Stimulated activated CD8-positive, alpha-beta memory T cell treated with anti-CD3 and anti-CD28 coated beads, Interleukin-7, amount 100 ng/mL, for 1 hour (primary cell): ENCODE measurements around the gene TSSC4.

Experiments
- DNase-seq, 2 donors: peaks; one replicate each; pipeline ENCODE4 v3.0.0-alpha.2; 2020; ENCODE audit warnings: low read depth in 2 of 2

TSSC4 gene

DNA sequence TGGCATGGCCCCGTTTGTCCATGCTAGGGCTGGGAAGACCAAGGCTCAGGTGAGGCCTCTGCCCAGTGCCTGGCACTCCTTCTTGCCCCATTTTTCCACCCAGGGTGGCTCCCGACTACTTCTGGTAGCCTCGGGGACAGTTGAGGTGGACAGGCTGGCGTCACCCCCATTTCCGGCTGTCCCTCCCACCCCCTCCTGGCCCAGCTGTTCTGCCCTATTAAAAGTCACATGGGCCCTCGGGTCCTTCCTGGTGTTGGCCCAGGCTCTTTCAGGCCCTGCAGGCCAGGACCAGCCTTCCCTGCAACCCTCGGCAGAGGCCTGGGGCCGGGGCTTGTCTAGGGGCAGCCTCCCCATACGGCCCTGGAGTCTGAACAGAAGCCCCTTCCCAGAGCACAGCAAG, 14.0 kb upstream of the TSSC4 start:
- DNase-seq: no peak

- no peak for DNase-seq
Observed at GRCh38 chr11:2387266-2387987, 13.1 kb upstream of the TSSC4 start.

DNA sequence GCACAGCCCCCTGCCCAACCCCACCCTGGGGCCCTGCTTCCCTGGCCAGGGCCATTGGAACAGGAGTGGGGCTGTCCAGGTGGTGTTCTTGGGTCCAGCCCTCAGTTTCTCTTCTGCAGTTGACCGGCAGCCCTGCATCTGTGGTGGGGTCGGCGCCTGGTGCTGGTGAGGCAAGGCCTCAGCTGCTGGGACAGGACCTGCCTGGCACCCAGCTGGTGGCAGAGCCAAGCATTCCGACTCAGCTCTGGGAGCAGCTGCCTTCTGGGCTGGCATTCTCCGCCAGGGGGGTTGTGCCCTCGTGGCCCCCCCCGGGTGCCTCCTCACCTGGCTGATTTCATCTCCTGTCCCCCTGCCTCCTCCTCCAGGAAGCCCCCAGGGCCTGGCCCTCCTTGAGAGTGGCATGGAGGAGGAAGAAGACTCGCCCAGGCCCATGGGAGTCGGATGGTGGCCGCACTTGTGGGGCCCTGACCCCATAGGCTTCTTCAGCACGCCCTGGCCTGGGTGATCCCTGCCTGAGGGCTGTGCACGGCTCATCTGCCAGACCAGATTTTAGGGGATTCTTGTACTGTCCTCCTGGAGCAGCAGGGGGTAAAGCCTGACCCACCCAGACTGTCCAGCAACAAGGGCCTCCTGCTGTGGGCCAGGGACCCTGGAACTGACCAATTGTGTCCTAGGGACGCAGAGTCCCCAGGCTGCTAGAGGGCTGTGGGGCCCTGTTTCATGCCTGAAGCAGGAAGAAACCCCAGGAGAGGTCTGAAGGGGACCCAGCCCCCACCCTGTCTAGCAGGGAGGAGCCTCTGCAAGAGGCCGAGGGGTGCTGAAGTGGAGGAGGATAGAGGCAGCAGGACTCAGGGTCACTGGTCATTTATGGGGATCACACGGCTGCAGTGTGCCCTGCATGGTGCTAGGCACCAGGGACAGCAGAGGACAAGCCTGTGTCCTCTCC, 11.8 kb upstream of the TSSC4 start:
- no peak for DNase-seq

DNA sequence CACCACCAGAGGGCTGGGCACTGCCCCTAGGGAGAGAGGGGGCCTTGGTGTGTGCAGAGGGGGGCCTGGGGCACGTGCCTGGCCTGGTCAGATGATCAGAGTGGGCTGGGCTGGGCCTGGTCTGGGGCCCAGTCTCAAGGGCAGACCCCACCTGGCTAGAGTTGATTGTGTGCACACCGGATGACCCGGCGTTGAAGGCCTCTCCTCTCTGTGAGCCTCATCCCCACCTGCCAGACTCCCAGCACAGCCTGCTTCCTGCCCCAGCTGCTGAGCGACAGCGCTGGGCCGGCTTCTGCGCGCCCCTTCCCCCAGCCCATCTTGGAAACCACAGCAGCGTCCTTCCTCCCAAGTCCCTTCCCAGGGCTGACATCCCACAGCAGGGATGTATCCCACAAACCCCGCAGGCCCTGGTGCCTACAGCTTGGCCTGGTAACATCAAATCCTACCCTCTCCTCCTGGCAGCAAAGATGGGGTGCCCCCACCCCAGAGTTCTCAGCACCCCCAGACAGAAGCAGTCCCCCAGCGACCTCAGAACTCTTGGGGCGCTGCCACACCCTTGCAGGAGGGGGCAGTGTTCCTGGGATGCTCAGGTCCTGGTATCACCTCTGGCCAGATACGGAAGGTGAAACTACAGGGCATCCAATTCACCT, 11.0 kb upstream of the TSSC4 start:
- DNase-seq: no peak

DNA sequence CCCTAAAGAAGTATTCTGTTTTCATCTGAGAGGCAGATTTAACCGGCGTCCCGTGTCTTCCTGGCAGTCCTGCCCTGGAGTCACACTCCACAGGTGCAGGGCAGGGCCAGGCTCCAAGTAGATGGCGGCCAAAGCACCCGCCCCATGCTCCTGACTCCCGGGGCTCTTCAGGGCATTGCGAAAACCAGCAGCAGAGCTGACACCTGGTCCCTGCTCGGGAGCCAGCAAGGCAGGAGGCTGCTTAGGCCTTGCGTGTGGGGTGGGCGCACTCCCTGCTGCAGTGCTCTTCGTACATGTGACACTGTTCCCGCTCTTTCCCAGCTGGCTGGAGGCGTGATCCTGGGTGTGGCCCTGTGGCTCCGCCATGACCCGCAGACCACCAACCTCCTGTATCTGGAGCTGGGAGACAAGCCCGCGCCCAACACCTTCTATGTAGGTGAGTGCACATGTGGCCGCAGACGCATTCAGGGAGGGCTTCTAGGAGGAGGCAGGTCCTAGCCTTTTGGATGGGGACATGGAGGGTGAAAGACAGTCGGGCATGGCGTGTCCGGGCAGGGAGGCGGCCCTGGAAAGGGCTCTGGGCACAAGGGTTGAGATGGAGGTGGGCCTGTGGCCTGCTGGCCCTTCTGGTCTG, 10.3 kb upstream of the TSSC4 start:
- no peak for DNase-seq

DNA sequence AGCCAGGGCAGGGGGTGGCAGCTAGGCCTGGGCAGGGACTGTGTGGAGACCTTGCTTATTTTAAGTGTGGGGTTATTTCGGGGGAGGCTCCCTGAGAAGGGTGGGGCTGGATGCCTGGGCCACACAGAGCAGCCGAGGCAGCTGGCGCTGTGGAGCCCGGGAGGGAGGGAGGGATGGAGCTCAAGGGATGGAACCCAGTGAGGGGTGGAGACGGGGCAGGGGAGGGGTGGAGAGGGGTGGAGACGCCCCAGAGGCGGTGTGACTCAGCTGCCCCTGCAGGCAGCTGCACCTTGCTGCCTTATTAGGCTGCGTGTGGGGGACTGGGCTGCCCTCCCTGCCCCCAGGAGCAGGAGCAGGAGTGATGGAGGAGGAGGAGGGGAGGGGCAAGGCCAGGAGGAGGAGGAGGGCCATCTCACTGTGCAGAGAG, 9.8 kb upstream of the TSSC4 start:
- DNase-seq: no peak

- DNase-seq: no peak
Observed at GRCh38 chr11:2391181-2391975, 9.2 kb upstream of the TSSC4 start.

DNA sequence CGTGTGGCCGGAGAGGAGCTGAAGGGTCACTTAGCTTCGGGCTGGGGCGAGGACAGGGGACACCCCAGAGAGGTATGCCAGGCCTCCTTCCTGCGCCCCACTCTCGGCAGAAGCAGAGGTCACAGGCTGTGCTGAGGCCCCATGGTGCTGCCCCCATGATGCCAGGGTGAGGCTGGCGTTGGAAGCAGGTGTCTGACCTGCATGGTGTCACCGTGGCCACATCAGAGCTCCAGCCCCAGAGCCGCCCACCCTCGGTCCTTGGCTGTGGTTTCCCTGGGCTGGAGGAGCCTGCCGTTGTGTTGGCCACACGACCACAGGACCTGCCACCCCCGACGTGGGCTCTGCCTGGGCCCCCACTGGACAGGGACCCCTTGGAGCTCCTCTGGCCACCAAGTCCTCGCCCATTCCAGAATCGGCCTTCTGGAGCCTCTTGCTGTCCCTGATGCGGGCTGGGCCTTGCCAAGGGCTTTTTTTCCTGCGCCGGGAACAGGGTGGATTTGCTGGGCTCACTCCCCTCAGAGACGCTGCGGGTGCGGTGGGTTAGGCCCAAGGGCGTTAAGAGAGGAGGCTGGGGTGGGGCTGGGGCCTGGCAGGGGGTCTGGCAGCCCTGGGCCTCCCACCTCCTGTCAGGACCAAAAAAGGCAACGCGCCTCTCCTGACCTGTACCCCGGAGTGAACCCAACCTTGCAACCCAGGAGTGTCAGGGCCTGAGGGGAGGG, 8.2 kb upstream of the TSSC4 start:
- DNase-seq: no peak

DNA sequence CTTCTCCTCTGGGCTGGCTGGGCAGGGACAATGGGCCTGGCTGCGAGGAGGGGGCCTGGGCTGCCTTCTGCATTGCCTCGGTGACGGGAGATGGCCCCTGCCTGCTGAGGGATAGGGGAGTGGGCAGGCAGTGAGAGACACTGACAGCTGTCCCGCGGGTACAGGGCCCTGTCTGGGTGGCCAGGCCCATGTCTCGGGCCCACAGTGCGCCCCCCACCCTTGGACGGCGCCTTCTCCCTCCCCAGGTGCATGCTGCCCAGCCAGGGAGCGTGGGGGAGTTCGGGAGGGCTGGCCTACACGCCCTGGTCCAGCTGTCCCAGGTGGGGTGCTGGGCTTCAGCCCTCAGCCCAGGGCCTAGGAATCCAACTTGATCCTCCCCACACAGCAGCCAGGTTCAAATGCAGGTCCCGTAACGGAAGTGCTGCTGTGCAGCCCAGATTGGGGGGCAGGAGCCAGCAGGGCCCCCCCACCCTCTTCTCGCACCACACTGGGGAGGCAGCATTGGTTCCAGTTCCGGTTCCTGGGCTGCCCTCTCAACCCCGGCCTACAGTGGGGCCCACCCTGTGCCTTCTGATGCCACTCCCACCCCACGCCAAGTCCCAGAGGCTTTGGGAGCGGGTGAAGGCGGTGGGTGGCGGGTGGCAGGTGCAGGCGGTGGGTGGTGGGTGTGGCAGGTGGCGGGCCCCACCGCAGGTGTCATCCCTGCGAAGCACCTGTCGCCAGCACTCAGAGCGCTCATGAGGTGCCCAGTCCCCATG, 7.3 kb upstream of the TSSC4 start:
- DNase-seq: no peak

GRCh38 chr11:2393941-2394817, 6.4 kb upstream of the TSSC4 start:
- no peak for DNase-seq

DNA sequence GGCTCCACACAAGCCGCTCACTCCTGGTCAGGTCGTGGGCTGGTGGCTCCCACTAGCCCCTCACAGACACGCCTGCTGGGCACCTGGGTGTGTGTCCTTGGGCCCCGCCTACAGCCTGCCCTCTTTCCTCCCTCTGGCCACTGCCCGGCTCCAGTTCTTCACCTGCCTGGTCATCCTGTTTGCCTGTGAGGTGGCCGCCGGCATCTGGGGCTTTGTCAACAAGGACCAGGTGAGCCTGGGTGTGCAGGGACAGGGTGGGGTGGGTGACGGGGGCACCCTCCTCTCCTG, 5.8 kb upstream of the TSSC4 start:
- no peak for DNase-seq

- DNase-seq: no peak
Observed at GRCh38 chr11:2395211-2395730, 5.3 kb upstream of the TSSC4 start.

- DNase-seq: no peak
Observed at GRCh38 chr11:2395856-2396255, 4.7 kb upstream of the TSSC4 start.

DNA sequence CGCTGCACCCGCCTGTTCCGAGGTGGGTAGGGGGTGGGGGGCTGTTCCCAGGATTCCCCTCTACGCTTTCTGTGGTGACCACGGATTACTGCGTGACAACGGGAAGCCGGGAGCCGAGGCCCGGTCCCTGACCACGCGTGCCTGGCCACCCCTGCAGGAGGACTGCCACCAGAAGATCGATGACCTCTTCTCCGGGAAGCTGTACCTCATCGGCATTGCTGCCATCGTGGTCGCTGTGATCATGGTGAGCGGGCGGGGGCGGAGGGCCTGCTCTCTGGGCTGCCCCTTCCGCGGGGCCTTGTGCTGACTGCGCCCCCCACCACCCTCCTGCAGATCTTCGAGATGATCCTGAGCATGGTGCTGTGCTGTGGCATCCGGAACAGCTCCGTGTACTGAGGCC, 4.1 kb upstream of the TSSC4 start:
- no peak for DNase-seq

GRCh38 chr11:2397005-2397404, 3.5 kb upstream of the TSSC4 start:
- DNase-seq: no peak

DNA sequence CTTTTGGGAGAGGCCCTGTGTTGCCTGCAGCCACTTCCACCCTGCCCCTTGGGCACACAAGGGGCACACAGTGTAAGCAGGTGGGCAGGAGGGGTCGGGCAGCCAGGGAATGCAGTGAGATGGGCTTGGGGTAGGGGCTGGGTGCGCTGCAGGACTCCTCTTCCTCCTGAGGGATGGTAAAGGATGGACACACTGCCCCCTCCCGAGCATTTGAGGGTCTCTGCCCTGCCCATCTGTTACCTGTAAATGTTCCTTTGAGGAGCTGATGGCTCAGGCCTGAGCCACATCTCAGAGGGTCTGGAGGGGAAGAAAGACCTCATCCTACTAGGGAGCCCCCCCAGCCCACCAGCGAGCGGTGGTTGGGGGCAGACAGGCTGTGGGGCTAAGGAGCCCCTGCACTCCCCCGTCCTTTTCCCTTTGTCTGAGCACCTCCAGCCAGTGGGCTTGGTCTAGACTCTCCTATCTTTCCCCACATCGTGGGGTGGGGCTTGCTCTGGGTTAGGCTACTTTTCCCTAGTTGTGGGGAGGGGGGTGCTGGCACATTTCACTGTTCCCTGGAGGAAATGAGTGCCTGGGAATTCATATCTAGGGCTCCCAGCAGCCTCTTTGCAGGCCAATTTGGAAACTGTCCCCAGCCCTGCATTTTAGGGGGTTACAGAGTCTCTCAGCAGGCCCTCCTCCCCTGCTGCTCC, 1.7 kb upstream of the TSSC4 start:
- DNase-seq: no peak

GRCh38 chr11:2399488-2400068, 972 bp upstream of the TSSC4 start:
- DNase-seq: no peak
